Transverse colon (tissue), 4 donors: ENCODE measurements around the gene MCC. TPM values are rescaled to one million over a fixed set of nuclear protein-coding genes. Genes with fewer than 3 reads are reported as not detected.

Experiments used
- DNase-seq: peaks from one replicate; pipeline ENCODE4 v3.0.0-alpha.2; 2019
- H3K27ac ChIP-seq, 4 donors: fragments of 200-600 bp; sonication (generic); 2 replicates each; pipeline ENCODE4 v1.5.1; 2016 to 2018; ENCODE audit warnings: inconsistent platforms in 4 of 4
- H3K27me3 ChIP-seq: fragments of 200-600 bp; sonication (generic); 2 replicates; pipeline ENCODE4 v1.5.1; 2017; ENCODE audit warnings: inconsistent platforms
- H3K36me3 ChIP-seq, 4 donors: fragments of 200-600 bp; sonication (generic); 2 replicates each; pipeline ENCODE4 v1.5.1; 2017 to 2019; ENCODE audit warnings: inconsistent platforms in 4 of 4
- H3K4me1 ChIP-seq, 4 donors: fragments of 200-600 bp; sonication (generic); 2 replicates each; pipeline ENCODE4 v1.5.1; 2017 to 2020; ENCODE audit warnings: inconsistent platforms in 4 of 4
- H3K4me3 ChIP-seq, 4 donors: fragments of 200-600 bp; sonication (generic); 1 replicate in 1 of 4; 2 replicates in 3 of 4; pipeline versions ENCODE4 v1.5.1 to v1.6.1; 2017 to 2019; ENCODE audit warnings: inconsistent platforms in 4 of 4
- H3K9me3 ChIP-seq, 2 donors: fragments of 200-600 bp; sonication (generic); 2 replicates each; pipeline ENCODE4 v1.5.1; 2017 to 2019; ENCODE audit warnings: inconsistent platforms in 2 of 2
- CTCF ChIP-seq, 5 experiments: fragments of 200-600 bp in 3 of 5; fragments of 450-650 bp in 2 of 5; sonication (generic) in 3 of 5; IDR thresholded peaks; 1 replicate in 2 of 5; 2 replicates in 3 of 5; pipeline ENCODE4 v1.5.1; 2016 to 2017; ENCODE audit warnings: antibody characterized with exemption in 5 of 5, inconsistent platforms in 3 of 5, mild to moderate bottlenecking in 2 of 5, moderate library complexity in 1 of 5
- EP300 ChIP-seq: sonication (generic); formaldehyde crosslinking; IDR thresholded peaks from one replicate; pipeline ENCODE4 v1.6.1; 2017; ENCODE audit warnings: antibody characterized with exemption, low read depth
- POLR2A ChIP-seq: fragments of 450-650 bp; IDR thresholded peaks from one replicate; pipeline ENCODE4 v1.6.1; 2016; ENCODE audit warnings: antibody characterized with exemption, mild to moderate bottlenecking, moderate library complexity
- POLR2AphosphoS5 ChIP-seq, 3 donors: sonication (generic); formaldehyde crosslinking; IDR thresholded peaks; one replicate each; pipeline ENCODE4 v1.6.1; 2016; ENCODE audit warnings: antibody characterized with exemption in 3 of 3
- WGBS, 2 donors: methylation state at CpG; one replicate each; pipeline ENCODE4 v1.1.5; 2018; ENCODE audit warnings: low coverage in 1 of 2; 5-methylcytosine and 5-hydroxymethylcytosine counted together
- in situ Hi-C, 4 donors: fragments of 200-750 bp; cut with MboI; loops; one replicate each; pipeline versions ENCODE4 v1.15.0 to v1.15.1; 2017; ENCODE audit warnings: low sequenced_read_pairs in 3 of 4, low pct_ligation_motif_present in 1 of 4, low pct_unique_long_range_greater_than_20kb in 1 of 4
- intact Hi-C: fragments of 100-400 bp; cut with DNase I; formaldehyde crosslinking; loops from one replicate; pipeline ENCODE4 v1.15.1; 2023; ENCODE audit warnings: low total_unique reads
- total RNA-seq, 4 donors: library from RNA; depleted of rRNA; stranded (reverse); fragments of >200 nt; gene quantifications; one replicate each; pipeline ENCODE4 v1.1.0, GENCODE V29; 2016

Gene MCC
- total RNA-seq, 4 donors from 2014 or later = 2.6 to 28.4 (median 16.4) TPM

- intact Hi-C loops = loop anchor here (5.0 to 10.0 kb wide), 2 partner anchors 138 to 515 kb away; no protein-coding TSS in a partner anchor
- H3K27me3 ChIP-seq = no peaks in the 10 kb centered on the region
- H3K4me3 ChIP-seq = no peak overlapping the region
- H3K36me3 ChIP-seq = no peaks in the 10 kb centered on the region
- H3K4me1 ChIP-seq = peaks cover 0 to 25% (median 10%) of the 10 kb centered on the region in 4 donors
- DNase-seq = no peak
- H3K27ac ChIP-seq = no peak overlapping the region
- WGBS, 2 donors = 83 to 90% methylated on average over 3 of the region's 3 CpGs
- in situ Hi-C loops = loop anchor here in 3 of 4 donors (25.0 kb wide), 1 partner anchor 525 kb away; the partner anchor contains the start of gene DCP2 (in 3 of the 3)
- no peaks in the 10 kb centered on the region for H3K9me3 ChIP-seq
- TF ChIP-seq EP300 (no peak), POLR2A (no peak), CTCF (IDR thresholded peaks at IDR 0.05) (no peak)
Observed at GRCh38 chr5:113512341-113512740, 24.1 kb upstream of the MCC start.

GRCh38 chr5:113510836-113511451 is 22.7 kb upstream of the MCC start:
- 41 to 55% methylated on average over 4 to 6 of the region's 6 CpGs for WGBS, 2 donors
- H3K4me1 ChIP-seq = peaks cover 0 to 16% (median 10%) of the 10 kb centered on the region in 4 donors
- in situ Hi-C loops = loop anchor here in 3 of 4 donors (25.0 kb wide), 1 partner anchor 524 kb away; the partner anchor contains the start of gene DCP2 (in 3 of the 3)
- no peaks in the 10 kb centered on the region for H3K27me3 ChIP-seq
- H3K27ac ChIP-seq = no peak overlapping the region
- TF ChIP-seq CTCF (IDR thresholded peaks at IDR 0.05) (peak; percentile 27 to 44 (median 34)), EP300 (no peak), POLR2A (no peak)
- H3K9me3 ChIP-seq = no peaks in the 10 kb centered on the region
- DNase-seq = no peak
- intact Hi-C loops = loop anchor here (5.0 to 10.0 kb wide), 2 partner anchors 136 to 514 kb away; no protein-coding TSS in a partner anchor
- H3K36me3 ChIP-seq = no peaks in the 10 kb centered on the region
- no peak overlapping the region for H3K4me3 ChIP-seq

GRCh38 chr5:113508756-113509155 is 20.5 kb upstream of the MCC start:
- in situ Hi-C loops (loop anchor here (10.0 to 25.0 kb wide), 3 partner anchors 134 to 521 kb away; partner anchors contain the start of gene DCP2 (in 3 of the 4)), intact Hi-C loops (no loop called here)
- H3K36me3 ChIP-seq = no peaks in the 10 kb centered on the region
- no peak for TF ChIP-seq CTCF (IDR thresholded peaks at IDR 0.05)
- no peak for TF ChIP-seq POLR2A
- no peak for TF ChIP-seq POLR2AphosphoS5 (IDR thresholded peaks at IDR 0.05)
- no peak for TF ChIP-seq EP300
- no peak overlapping the region for H3K27ac ChIP-seq
- H3K4me3 ChIP-seq = no peak overlapping the region
- no peaks in the 10 kb centered on the region for H3K27me3 ChIP-seq
- peaks cover 0 to 4% (median 0%) of the 10 kb centered on the region in 4 donors for H3K4me1 ChIP-seq
- no peaks in the 10 kb centered on the region for H3K9me3 ChIP-seq
- DNase-seq = no peak

GRCh38 chr5:113507601-113508000 is 19.3 kb upstream of the MCC start:
- DNase-seq = no peak
- Histone ChIP-seq H3K9me3 (no peaks in the 10 kb centered on the region), H3K27me3 (no peaks in the 10 kb centered on the region), H3K4me3 (no peak overlapping the region), H3K36me3 (no peaks in the 10 kb centered on the region), H3K4me1 (no peaks in the 10 kb centered on the region), H3K27ac (no peak overlapping the region)
- TF ChIP-seq POLR2A = no peak
- TF ChIP-seq EP300 = no peak
- TF ChIP-seq POLR2AphosphoS5 (IDR thresholded peaks at IDR 0.05) = no peak
- no peak for TF ChIP-seq CTCF (IDR thresholded peaks at IDR 0.05)
- intact Hi-C loops = no loop called here
- in situ Hi-C loops = loop anchor here (10.0 to 25.0 kb wide), 3 partner anchors 133 to 520 kb away; partner anchors contain the start of gene DCP2 (in 3 of the 4)
